ENCODE results near the gene CACNA2D3. TPM values are rescaled to one million over a fixed set of nuclear protein-coding genes. Genes with fewer than 3 reads are reported as not detected.

CACNA2D3 gene
- total RNA-seq, 1 donor from 2014 or later, result 21.2 TPM

- Histone ChIP-seq H3K27me3 (ENCODE audit: low read depth) (no peaks in the 10 kb centered on the region), H3K36me3 (no peaks in the 10 kb centered on the region), H3K4me1 (no peaks in the 10 kb centered on the region), H3K27ac (replicated peaks) (no peak overlapping the region), H3K4me3 (no peak overlapping the region), H3K9me3 (replicated peaks) (no peaks in the 10 kb centered on the region)
- TF ChIP-seq CTCF (IDR thresholded peaks at IDR 0.05; ENCODE audit: borderline replicate concordance), result no peak
- intact Hi-C loops (cut with micrococcal nuclease), result no loop called here
- DNase-seq, result no peak
Observed at GRCh38 chr3:55061720-55062034, 939.3 kb downstream of the CACNA2D3 start.

- H3K27me3 ChIP-seq (ENCODE audit: low read depth), result no peaks in the 10 kb centered on the region
- no peak for TF ChIP-seq CTCF (IDR thresholded peaks at IDR 0.05; ENCODE audit: borderline replicate concordance)
- no peak overlapping the region for H3K27ac ChIP-seq (replicated peaks)
- DNase-seq, result no peak
- no peaks in the 10 kb centered on the region for H3K4me1 ChIP-seq
- H3K4me3 ChIP-seq, result no peak overlapping the region
- no peaks in the 10 kb centered on the region for H3K9me3 ChIP-seq (replicated peaks)
- H3K36me3 ChIP-seq, result no peaks in the 10 kb centered on the region
- intact Hi-C loops (cut with micrococcal nuclease), result no loop called here
Observed at GRCh38 chr3:55064164-55064563, 941.8 kb downstream of the CACNA2D3 start.

GRCh38 chr3:55065331-55065730 is 943.0 kb downstream of the CACNA2D3 start:
- H3K9me3 ChIP-seq (replicated peaks), result no peaks in the 10 kb centered on the region
- intact Hi-C loops (cut with micrococcal nuclease), result no loop called here
- no peak for TF ChIP-seq CTCF (IDR thresholded peaks at IDR 0.05; ENCODE audit: borderline replicate concordance)

GRCh38 chr3:55066551-55067047 is 944.2 kb downstream of the CACNA2D3 start:
- H3K27me3 ChIP-seq (ENCODE audit: low read depth), result no peaks in the 10 kb centered on the region
- H3K36me3 ChIP-seq, result no peaks in the 10 kb centered on the region
- H3K27ac ChIP-seq (replicated peaks), result no peak overlapping the region
- DNase-seq, result no peak
- H3K9me3 ChIP-seq (replicated peaks), result no peaks in the 10 kb centered on the region
- intact Hi-C loops (cut with micrococcal nuclease), result no loop called here
- no peak for TF ChIP-seq CTCF (IDR thresholded peaks at IDR 0.05; ENCODE audit: borderline replicate concordance)
- no peaks in the 10 kb centered on the region for H3K4me1 ChIP-seq
- H3K4me3 ChIP-seq, result no peak overlapping the region

More at GRCh38 chr3:55065331-55065730, 943.0 kb downstream of the CACNA2D3 start:
- H3K36me3 ChIP-seq, result no peaks in the 10 kb centered on the region
- DNase-seq, result no peak
- no peaks in the 10 kb centered on the region for H3K27me3 ChIP-seq (ENCODE audit: low read depth)
- no peaks in the 10 kb centered on the region for H3K4me1 ChIP-seq
- no peak overlapping the region for H3K27ac ChIP-seq (replicated peaks)
- H3K4me3 ChIP-seq, result no peak overlapping the region

GRCh38 chr3:55069950-55070349 is 947.6 kb downstream of the CACNA2D3 start:
- Histone ChIP-seq H3K27ac (replicated peaks) (no peak overlapping the region), H3K9me3 (replicated peaks) (no peaks in the 10 kb centered on the region), H3K4me1 (no peaks in the 10 kb centered on the region), H3K36me3 (no peaks in the 10 kb centered on the region), H3K4me3 (no peak overlapping the region), H3K27me3 (ENCODE audit: low read depth) (no peaks in the 10 kb centered on the region)
- no peak for DNase-seq
- no peak for TF ChIP-seq CTCF (IDR thresholded peaks at IDR 0.05; ENCODE audit: borderline replicate concordance)
- intact Hi-C loops (cut with micrococcal nuclease), result no loop called here

- Histone ChIP-seq H3K36me3 (no peaks in the 10 kb centered on the region), H3K9me3 (replicated peaks) (no peaks in the 10 kb centered on the region), H3K4me3 (no peak overlapping the region), H3K4me1 (no peaks in the 10 kb centered on the region), H3K27ac (replicated peaks) (no peak overlapping the region), H3K27me3 (ENCODE audit: low read depth) (no peaks in the 10 kb centered on the region)
- no peak for DNase-seq
- TF ChIP-seq CTCF (IDR thresholded peaks at IDR 0.05; ENCODE audit: borderline replicate concordance), result no peak
- intact Hi-C loops (cut with micrococcal nuclease), result no loop called here
Observed at GRCh38 chr3:55074796-55075195, 952.4 kb downstream of the CACNA2D3 start.
